CD4-positive, alpha-beta memory T cell (primary cell): Measurements from ENCODE around the gene RAB35. TPM values are rescaled to one million over a fixed set of nuclear protein-coding genes. Genes with fewer than 3 reads are reported as not detected.

Experiments used
- CTCF ChIA-PET: fragments of 350-600 bp; sonication (Branson Sonifier 250); formaldehyde crosslinking; loops from one replicate; lab custom pipeline; 2021; ENCODE audit warnings: inconsistent platforms; ENCODE audit not compliant: partially characterized antibody; lab: Charles Lee
- POLR2A ChIA-PET: fragments of 350-600 bp; sonication (Branson Sonifier 250); formaldehyde crosslinking; loops from one replicate; lab custom pipeline; 2021; ENCODE audit not compliant: partially characterized antibody; lab: Charles Lee
- DNase-seq, 5 donors: peaks; one replicate each; pipeline versions ENCODE4 v3.0.0 to v3.0.0-alpha.2; 2020 to 2022; ENCODE audit warnings: mixed read lengths in 1 of 5
- H3K27ac ChIP-seq: one replicate; pipeline ENCODE4 v1.7.0; 2013; ENCODE audit warnings: low read depth, low read length
- H3K27me3 ChIP-seq: 2 replicates; pipeline ENCODE4 v1.7.0; 2013; ENCODE audit warnings: mild to moderate bottlenecking, low read length, moderate library complexity; ENCODE audit not compliant: insufficient read depth
- H3K36me3 ChIP-seq: 2 replicates; pipeline ENCODE4 v1.7.0; 2013; ENCODE audit warnings: mild to moderate bottlenecking, low read length, moderate library complexity; ENCODE audit not compliant: insufficient read depth
- H3K4me1 ChIP-seq: 2 replicates; pipeline ENCODE4 v1.7.0; 2013; ENCODE audit warnings: mild to moderate bottlenecking, low read length, moderate library complexity; ENCODE audit not compliant: insufficient read depth
- H3K4me3 ChIP-seq, 2 donors: one replicate each; pipeline ENCODE4 v1.7.0; 2013; ENCODE audit warnings: low read length in 2 of 2, mild to moderate bottlenecking in 1 of 2
- H3K9me3 ChIP-seq, 2 donors: one replicate each; pipeline ENCODE4 v1.7.0; 2013; ENCODE audit warnings: low read length in 2 of 2, control low read depth in 1 of 2; ENCODE audit not compliant: control insufficient read depth in 1 of 2
- H3K27ac Mint-ChIP-seq, 7 donors: one replicate each; pipeline ENCODE4 v1.8.0; 2020 to 2021; ENCODE audit warnings: mixed read lengths in 7 of 7, mild to moderate bottlenecking in 6 of 7, inconsistent platforms in 3 of 7, moderate library complexity in 3 of 7
- H3K27me3 Mint-ChIP-seq, 2 donors: one replicate each; pipeline ENCODE4 v1.8.0; 2020 to 2021; ENCODE audit warnings: mixed read lengths in 2 of 2
- H3K36me3 Mint-ChIP-seq, 2 donors: one replicate each; pipeline ENCODE4 v1.8.0; 2020 to 2021; ENCODE audit warnings: mixed read lengths in 2 of 2, inconsistent platforms in 1 of 2, mild to moderate bottlenecking in 1 of 2
- H3K4me1 Mint-ChIP-seq, 4 donors: one replicate each; pipeline ENCODE4 v1.8.0; 2020 to 2021; ENCODE audit warnings: mixed read lengths in 4 of 4, mild to moderate bottlenecking in 1 of 4
- H3K4me3 Mint-ChIP-seq, 8 donors: one replicate each; pipeline ENCODE4 v1.8.0; 2020 to 2021; ENCODE audit warnings: mixed read lengths in 8 of 8, mild to moderate bottlenecking in 7 of 8, moderate library complexity in 6 of 8, inconsistent platforms in 3 of 8
- H3K9me3 Mint-ChIP-seq, 8 donors: one replicate each; pipeline ENCODE4 v1.8.0; 2020 to 2021; ENCODE audit warnings: mixed read lengths in 8 of 8, mild to moderate bottlenecking in 5 of 8, inconsistent platforms in 3 of 8, moderate library complexity in 1 of 8
- intact Hi-C: fragments of 100-400 bp; cut with micrococcal nuclease; formaldehyde crosslinking; loops from one replicate; pipeline ENCODE4 v1.15.1; 2023
- polyA plus RNA-seq, 2 donors: library from polyadenylated mRNA; unstranded; fragments of 300-500 nt; fragmentation: Illumina TruSeq; gene quantifications; one replicate each; pipeline ENCODE4 v1.2.3, GENCODE V29; 2021
- total RNA-seq, 2 experiments: library from RNA; stranded (reverse); gene quantifications; one replicate each; pipeline ENCODE4 v1.2.3, GENCODE V29; 2021

The RAB35 gene
- total and polyA plus RNA-seq, 4 experiments from 2014 or later, result 12.4 to 71.3 (median 45.4) TPM

- Mint-ChIP-seq H3K36me3 (peaks cover 21 to 54% of the 10 kb centered on the region in 2 donors), H3K27me3 (no peaks in the 10 kb centered on the region), H3K27ac (peak overlapping the region in 6 of 7 donors; percentile 21 to 79 (median 58)), H3K4me1 (peaks cover 0 to 3% (median under 1%) of the 10 kb centered on the region in 4 donors), H3K9me3 (no peaks in the 10 kb centered on the region), H3K4me3 (no peak overlapping the region)
- POLR2A ChIA-PET, result interaction anchor here (1.8 to 2.0 kb wide), 2 partner anchors 23 to 75 kb away, joined by 4 to 7 read pairs; partner anchors contain the start of gene BICDL1
- CTCF ChIA-PET, result interaction anchor here (1.2 to 2.9 kb wide), 3 partner anchors 14 to 77 kb away, joined by 3 to 9 read pairs (median 5); no protein-coding TSS in a partner anchor
- DNase-seq, result no peak
- no peaks in the 10 kb centered on the region for H3K27me3 ChIP-seq
- no peak overlapping the region for H3K27ac ChIP-seq
- no peaks in the 10 kb centered on the region for H3K9me3 ChIP-seq
- peaks cover 7% of the 10 kb centered on the region for H3K36me3 ChIP-seq
- H3K4me1 ChIP-seq, result no peaks in the 10 kb centered on the region
- no peak overlapping the region for H3K4me3 ChIP-seq
- intact Hi-C loops, result no loop called here
Observed at GRCh38 chr12:120064054-120064940, 52.3 kb downstream of the RAB35 start.

GRCh38 chr12:120062976-120063579 is 53.5 kb downstream of the RAB35 start:
- Mint-ChIP-seq H3K4me1 (peaks cover 0 to 3% (median 1%) of the 10 kb centered on the region in 4 donors), H3K27me3 (no peaks in the 10 kb centered on the region), H3K36me3 (peaks cover 21 to 52% of the 10 kb centered on the region in 2 donors), H3K9me3 (no peaks in the 10 kb centered on the region), H3K27ac (peak overlapping the region in 2 of 7 donors; percentile 43 to 60), H3K4me3 (no peak overlapping the region)
- Histone ChIP-seq H3K4me3 (no peak overlapping the region), H3K36me3 (peaks cover 7% of the 10 kb centered on the region), H3K27me3 (no peaks in the 10 kb centered on the region), H3K27ac (no peak overlapping the region), H3K9me3 (no peaks in the 10 kb centered on the region), H3K4me1 (no peaks in the 10 kb centered on the region)
- intact Hi-C loops, result no loop called here
- DNase-seq, result no peak
- CTCF ChIA-PET, result interaction anchor here (1.2 to 2.0 kb wide), 2 partner anchors 16 to 75 kb away, joined by 3 to 5 read pairs; no protein-coding TSS in a partner anchor
- POLR2A ChIA-PET, result interaction anchor here (1.8 kb wide), 1 partner anchor 24 kb away, joined by 4 read pairs; no protein-coding TSS in a partner anchor

GRCh38 chr12:120061575-120062214 is 54.9 kb downstream of the RAB35 start:
- H3K27ac Mint-ChIP-seq, result peak overlapping the region in 3 of 7 donors; percentile 49 to 60 (median 51)
- intact Hi-C loops, result no loop called here
- no peak overlapping the region for H3K27ac ChIP-seq

DNA sequence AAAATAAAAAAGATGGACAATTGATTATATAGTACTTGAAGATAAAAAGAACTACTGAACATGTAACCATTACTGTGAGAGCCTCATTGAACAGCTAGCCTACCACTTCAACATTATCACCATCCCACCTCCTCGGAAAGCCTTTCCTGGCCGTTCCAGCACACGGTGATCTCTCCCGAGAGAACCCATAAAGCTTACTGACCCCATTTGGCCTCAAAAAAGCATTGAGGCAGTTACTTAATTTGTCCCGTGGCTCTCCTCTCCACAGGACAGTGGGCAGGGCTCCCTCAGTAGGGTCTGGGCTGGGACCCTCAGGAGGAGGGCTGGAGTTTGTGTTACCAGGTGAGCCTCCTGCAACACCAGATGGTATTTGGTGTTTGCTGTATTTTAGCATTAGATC is 55.8 kb downstream of the RAB35 start:
- H3K27me3 ChIP-seq, result no peaks in the 10 kb centered on the region
- H3K9me3 ChIP-seq, result no peaks in the 10 kb centered on the region
- CTCF ChIA-PET, result no interaction called here
- peak overlapping the region in 3 of 7 donors; percentile 29 to 66 (median 35) for H3K27ac Mint-ChIP-seq
- no peak overlapping the region for H3K27ac ChIP-seq
- POLR2A ChIA-PET, result no interaction called here
- H3K4me1 Mint-ChIP-seq, result peaks cover 0 to 2% (median under 1%) of the 10 kb centered on the region in 4 donors
- H3K36me3 ChIP-seq, result peaks cover 6% of the 10 kb centered on the region
- intact Hi-C loops, result no loop called here
- no peak overlapping the region for H3K4me3 ChIP-seq
- peaks cover 21 to 38% of the 10 kb centered on the region in 2 donors for H3K36me3 Mint-ChIP-seq
- no peak overlapping the region for H3K4me3 Mint-ChIP-seq
- H3K27me3 Mint-ChIP-seq, result no peaks in the 10 kb centered on the region
- no peaks in the 10 kb centered on the region for H3K4me1 ChIP-seq
- no peak for DNase-seq
- no peaks in the 10 kb centered on the region for H3K9me3 Mint-ChIP-seq

More at GRCh38 chr12:120061575-120062214, 54.9 kb downstream of the RAB35 start:
- no peaks in the 10 kb centered on the region for H3K4me1 ChIP-seq
- Mint-ChIP-seq H3K4me1 (peaks cover 0 to 2% (median under 1%) of the 10 kb centered on the region in 4 donors), H3K4me3 (no peak overlapping the region), H3K27me3 (no peaks in the 10 kb centered on the region), H3K9me3 (no peaks in the 10 kb centered on the region), H3K36me3 (peaks cover 21 to 45% of the 10 kb centered on the region in 2 donors)
- no peaks in the 10 kb centered on the region for H3K27me3 ChIP-seq
- POLR2A ChIA-PET, result interaction anchor here (0.7 kb wide), 1 partner anchor 56 kb away, joined by 3 read pairs; no protein-coding TSS in a partner anchor
- no peak for DNase-seq
- H3K36me3 ChIP-seq, result peaks cover 7% of the 10 kb centered on the region
- H3K4me3 ChIP-seq, result no peak overlapping the region
- H3K9me3 ChIP-seq, result no peaks in the 10 kb centered on the region
- CTCF ChIA-PET, result no interaction called here

GRCh38 chr12:120060196-120060595 is 56.4 kb downstream of the RAB35 start:
- ChIA-PET CTCF (no interaction called here), POLR2A (no interaction called here)
- Histone ChIP-seq H3K27ac (no peak overlapping the region), H3K4me1 (no peaks in the 10 kb centered on the region), H3K9me3 (no peaks in the 10 kb centered on the region), H3K27me3 (no peaks in the 10 kb centered on the region), H3K36me3 (peaks cover under 1% of the 10 kb centered on the region), H3K4me3 (no peak overlapping the region)
- Mint-ChIP-seq H3K27ac (peak overlapping the region in 1 of 7 donors; percentile 5), H3K27me3 (no peaks in the 10 kb centered on the region), H3K9me3 (no peaks in the 10 kb centered on the region), H3K4me1 (peaks cover 0 to 3% (median under 1%) of the 10 kb centered on the region in 4 donors), H3K4me3 (no peak overlapping the region), H3K36me3 (peaks cover 19 to 38% of the 10 kb centered on the region in 2 donors)
- no peak for DNase-seq
- intact Hi-C loops, result no loop called here

- H3K36me3 Mint-ChIP-seq, result peaks cover 16 to 28% of the 10 kb centered on the region in 2 donors
- no peak for DNase-seq
- H3K4me3 Mint-ChIP-seq, result peak overlapping the region in 1 of 8 donors; percentile 42
- no peak overlapping the region for H3K27ac Mint-ChIP-seq
- H3K4me1 ChIP-seq, result no peaks in the 10 kb centered on the region
- H3K4me1 Mint-ChIP-seq, result peaks cover 4 to 11% (median 7%) of the 10 kb centered on the region in 4 donors
- H3K27ac ChIP-seq, result no peak overlapping the region
- no peaks in the 10 kb centered on the region for H3K27me3 ChIP-seq
- H3K36me3 ChIP-seq, result no peaks in the 10 kb centered on the region
- no peak overlapping the region for H3K4me3 ChIP-seq
- H3K9me3 Mint-ChIP-seq, result no peaks in the 10 kb centered on the region
- ChIA-PET POLR2A (interaction anchor here (1.6 kb wide), 1 partner anchor 68 kb away, joined by 4 read pairs; the partner anchor contains the start of gene BICDL1), CTCF (interaction anchor here (1.0 kb wide), 2 partner anchors 14 to 49 kb away, joined by 3 read pairs; no protein-coding TSS in a partner anchor)
- no peaks in the 10 kb centered on the region for H3K9me3 ChIP-seq
- no peaks in the 10 kb centered on the region for H3K27me3 Mint-ChIP-seq
- intact Hi-C loops, result no loop called here
Observed at GRCh38 chr12:120056739-120057138, 59.8 kb downstream of the RAB35 start.
